ENCODE results near the gene GPRC5C. TPM values are rescaled to one million over a fixed set of nuclear protein-coding genes. Genes with fewer than 3 reads are reported as not detected.

Gene GPRC5C, protein sequence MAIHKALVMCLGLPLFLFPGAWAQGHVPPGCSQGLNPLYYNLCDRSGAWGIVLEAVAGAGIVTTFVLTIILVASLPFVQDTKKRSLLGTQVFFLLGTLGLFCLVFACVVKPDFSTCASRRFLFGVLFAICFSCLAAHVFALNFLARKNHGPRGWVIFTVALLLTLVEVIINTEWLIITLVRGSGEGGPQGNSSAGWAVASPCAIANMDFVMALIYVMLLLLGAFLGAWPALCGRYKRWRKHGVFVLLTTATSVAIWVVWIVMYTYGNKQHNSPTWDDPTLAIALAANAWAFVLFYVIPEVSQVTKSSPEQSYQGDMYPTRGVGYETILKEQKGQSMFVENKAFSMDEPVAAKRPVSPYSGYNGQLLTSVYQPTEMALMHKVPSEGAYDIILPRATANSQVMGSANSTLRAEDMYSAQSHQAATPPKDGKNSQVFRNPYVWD
- total RNA-seq, result 10 to 100 TPM; 41.6 to 96.4 (median 55.1) TPM

DNA sequence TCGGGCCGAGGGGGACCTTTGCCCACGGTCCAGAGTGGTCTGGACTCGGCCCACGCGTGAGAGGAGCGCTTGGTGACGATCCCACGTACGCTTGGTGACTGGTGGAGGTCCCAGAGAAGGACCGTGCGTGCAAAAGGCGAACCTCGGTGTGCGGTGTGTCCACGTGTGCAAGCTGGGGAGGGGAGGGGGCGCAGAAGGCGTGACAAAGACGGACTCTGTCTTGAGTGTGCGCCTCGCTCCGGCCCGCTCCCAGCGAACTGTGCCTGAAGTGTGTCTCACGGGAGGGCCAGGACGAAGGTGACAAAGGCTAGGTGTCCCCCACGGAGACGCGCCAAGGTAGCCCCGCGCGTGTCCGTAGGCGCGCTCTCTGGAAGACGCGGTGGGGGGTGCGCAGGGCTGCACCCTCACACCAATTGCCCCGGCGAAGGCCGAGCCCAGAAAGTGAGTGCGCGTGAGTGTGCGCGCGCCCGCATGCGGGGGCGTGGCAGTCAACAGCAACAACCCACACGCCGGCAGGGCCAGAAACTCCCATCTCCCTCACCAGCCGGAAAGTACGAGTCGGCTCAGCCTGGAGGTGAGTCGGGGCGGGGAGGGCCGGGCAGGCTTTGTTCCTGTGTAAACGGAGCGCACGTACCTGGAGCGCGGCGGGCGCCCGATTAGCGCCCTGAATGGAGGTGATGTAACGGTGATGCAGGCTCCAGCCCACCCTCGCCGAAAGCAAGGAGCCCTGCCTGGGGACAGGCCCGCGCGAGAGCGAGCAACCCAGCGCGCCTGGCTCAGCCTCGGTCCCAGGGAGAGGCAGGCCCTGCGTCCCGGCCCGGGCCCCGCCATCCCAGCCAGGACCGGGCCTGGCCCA, at the start of gene GPRC5C:
Gene GPRC5C, plus strand, starts transcription at position 521 of the 856 bp plus-strand sequence. CDS start 7,689 bp downstream, outside the sequence.
- Histone ChIP-seq H3K4me3 (peak within 1 kb of the TSS; percentile 43 to 61 (median 50)), H3K36me3 (no peaks in the 10 kb centered on the region), H3K27me3 (peaks cover 0 to 45% of the 10 kb centered on the region in 2 donors), H3K4me1 (peaks cover 0 to 39% (median 16%) of the 10 kb centered on the region in 4 donors), H3K9me3 (peaks cover 0 to 3% (median 0%) of the 10 kb centered on the region in 4 donors), H3K27ac (peak within 1 kb of the TSS; percentile 57 to 90 (median 88))
- 0 to 1% methylated on average over 15 to 52 of the region's 81 CpGs for WGBS, 2 donors
- peak in 1 of 2 donors; percentile 58 for TF ChIP-seq EP300 (IDR thresholded peaks at IDR 0.05)
- TF ChIP-seq, protein P1, sequence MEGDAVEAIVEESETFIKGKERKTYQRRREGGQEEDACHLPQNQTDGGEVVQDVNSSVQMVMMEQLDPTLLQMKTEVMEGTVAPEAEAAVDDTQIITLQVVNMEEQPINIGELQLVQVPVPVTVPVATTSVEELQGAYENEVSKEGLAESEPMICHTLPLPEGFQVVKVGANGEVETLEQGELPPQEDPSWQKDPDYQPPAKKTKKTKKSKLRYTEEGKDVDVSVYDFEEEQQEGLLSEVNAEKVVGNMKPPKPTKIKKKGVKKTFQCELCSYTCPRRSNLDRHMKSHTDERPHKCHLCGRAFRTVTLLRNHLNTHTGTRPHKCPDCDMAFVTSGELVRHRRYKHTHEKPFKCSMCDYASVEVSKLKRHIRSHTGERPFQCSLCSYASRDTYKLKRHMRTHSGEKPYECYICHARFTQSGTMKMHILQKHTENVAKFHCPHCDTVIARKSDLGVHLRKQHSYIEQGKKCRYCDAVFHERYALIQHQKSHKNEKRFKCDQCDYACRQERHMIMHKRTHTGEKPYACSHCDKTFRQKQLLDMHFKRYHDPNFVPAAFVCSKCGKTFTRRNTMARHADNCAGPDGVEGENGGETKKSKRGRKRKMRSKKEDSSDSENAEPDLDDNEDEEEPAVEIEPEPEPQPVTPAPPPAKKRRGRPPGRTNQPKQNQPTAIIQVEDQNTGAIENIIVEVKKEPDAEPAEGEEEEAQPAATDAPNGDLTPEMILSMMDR (IDR thresholded peaks at IDR 0.05), result no peak
- peak; percentile 10 to 55 for TF ChIP-seq POLR2A (IDR thresholded peaks at IDR 0.05)
- DNase-seq (ENCODE audit: low spot score in 2 of 2), result peak; percentile 55 to 67

DNA sequence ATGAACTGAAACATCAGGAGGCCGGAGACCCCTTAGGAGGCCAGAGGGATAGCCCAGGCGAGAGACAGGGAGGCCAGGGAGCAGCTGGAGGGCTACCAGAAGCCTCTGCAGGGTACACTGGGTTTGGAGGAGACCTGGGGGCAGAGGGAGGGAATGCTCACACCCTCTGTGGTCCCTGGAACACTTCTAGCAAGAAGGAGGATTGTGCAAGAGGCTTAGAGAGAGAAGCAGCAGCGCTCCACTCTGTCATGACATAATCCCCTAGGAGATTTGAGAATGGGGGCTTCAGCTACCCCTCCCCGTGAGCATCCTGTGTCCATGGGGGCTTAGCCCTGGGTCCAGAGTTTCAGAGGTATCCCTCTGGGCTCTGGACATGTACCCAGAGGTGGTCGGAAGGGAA, 48.7 kb upstream of the GPRC5C start:
- no peaks in the 10 kb centered on the region for H3K36me3 ChIP-seq
- H3K27ac ChIP-seq, result no peak overlapping the region
- no peaks in the 10 kb centered on the region for H3K9me3 ChIP-seq
- no peak overlapping the region for H3K4me3 ChIP-seq
- 88 to 94% methylated on average over 5 of the region's 5 CpGs for WGBS, 2 donors
- peaks cover 0 to 14% (median 13%) of the 10 kb centered on the region in 4 donors for H3K4me1 ChIP-seq
- TF ChIP-seq, protein P1 (IDR thresholded peaks at IDR 0.05), result no peak
- TF ChIP-seq EP300 (IDR thresholded peaks at IDR 0.05), result no peak
- no peak for TF ChIP-seq POLR2A (IDR thresholded peaks at IDR 0.05)
- no peaks in the 10 kb centered on the region for H3K27me3 ChIP-seq
- DNase-seq (ENCODE audit: low spot score in 2 of 2), result no peak

DNA sequence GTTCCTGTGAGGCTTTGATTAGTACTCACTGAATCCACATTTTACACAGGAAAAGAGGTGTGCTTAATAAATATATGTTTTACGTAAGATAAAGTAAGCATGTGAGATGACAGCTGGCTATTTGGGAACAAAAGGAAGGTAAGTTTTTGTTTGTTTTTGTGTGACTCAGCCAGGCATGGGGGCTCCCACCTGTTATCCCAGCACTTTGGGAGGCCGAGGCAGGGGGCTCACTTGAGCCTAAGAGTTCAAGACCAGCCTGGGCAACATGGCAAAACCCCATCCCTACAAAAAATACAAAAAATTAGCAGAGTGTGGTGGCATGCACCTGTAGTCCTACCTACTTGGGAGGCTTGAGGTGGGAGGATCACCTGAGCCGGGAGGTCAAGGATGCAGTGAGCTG, 46.7 kb upstream of the GPRC5C start:
- H3K36me3 ChIP-seq, result no peaks in the 10 kb centered on the region
- WGBS, 2 donors, result 86 to 93% methylated on average over 3 of the region's 3 CpGs
- H3K27ac ChIP-seq, result no peak overlapping the region
- H3K4me1 ChIP-seq, result peaks cover 0 to 3% (median under 1%) of the 10 kb centered on the region in 4 donors
- H3K4me3 ChIP-seq, result no peak overlapping the region
- TF ChIP-seq EP300 (IDR thresholded peaks at IDR 0.05) (no peak), POLR2A (IDR thresholded peaks at IDR 0.05) (no peak)
- TF ChIP-seq, protein P1 (IDR thresholded peaks at IDR 0.05), result no peak
- no peaks in the 10 kb centered on the region for H3K9me3 ChIP-seq
- DNase-seq (ENCODE audit: low spot score in 2 of 2), result no peak
- H3K27me3 ChIP-seq, result no peaks in the 10 kb centered on the region

DNA sequence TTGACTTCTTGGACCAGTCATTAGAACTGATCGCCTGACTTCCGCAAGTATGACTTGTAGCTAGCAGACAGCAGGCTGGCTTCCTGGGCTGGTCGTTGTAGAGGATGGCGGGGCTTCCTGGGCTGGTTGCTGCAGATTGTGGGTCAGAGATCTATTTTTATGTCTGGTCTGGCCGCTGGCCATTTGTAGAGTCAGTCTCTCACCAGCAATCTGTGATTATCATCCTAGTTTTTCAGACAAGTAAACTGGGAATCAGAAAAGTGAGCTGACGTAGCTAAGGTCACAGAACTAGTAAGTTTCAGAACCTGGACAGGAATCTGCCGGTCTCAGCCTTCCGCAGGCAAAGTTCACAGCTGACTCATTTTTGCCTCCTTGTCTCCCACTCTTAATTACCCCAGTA, 45.5 kb upstream of the GPRC5C start:
- TF ChIP-seq EP300 (IDR thresholded peaks at IDR 0.05) (no peak), POLR2A (IDR thresholded peaks at IDR 0.05) (no peak)
- TF ChIP-seq, protein P1 (IDR thresholded peaks at IDR 0.05), result no peak
- Histone ChIP-seq H3K4me3 (no peak overlapping the region), H3K4me1 (no peaks in the 10 kb centered on the region), H3K9me3 (no peaks in the 10 kb centered on the region), H3K27ac (peak overlapping the region in 2 of 4 donors; percentile 23 to 47), H3K36me3 (no peaks in the 10 kb centered on the region), H3K27me3 (no peaks in the 10 kb centered on the region)
- WGBS, 2 donors, result 35 to 43% methylated on average over 8 of the region's 8 CpGs
- peak in 1 of 2 donors; percentile 13 for DNase-seq (ENCODE audit: low spot score in 2 of 2)
